Fibroblast of lung (primary cell): ENCODE results near the gene TKT.

Source experiments
- CTCF ChIP-seq, 2 donors: IDR thresholded peaks in 1 of 2; conservative IDR thresholded peaks in 1 of 2; 1 replicate in 1 of 2; 2 replicates in 1 of 2; pipeline ENCODE4 v1.5.1; 2011 to 2012; ENCODE audit warnings: low read length in 2 of 2, control low read depth in 1 of 2, inconsistent platforms in 1 of 2, low read depth in 1 of 2, mild to moderate bottlenecking in 1 of 2
- EZH2 ChIP-seq: IDR thresholded peaks from 2 replicates; pipeline ENCODE4 v1.5.1; 2012; ENCODE audit warnings: low read length, control low read depth, mild to moderate bottlenecking; ENCODE audit errors: missing control alignments

- TF ChIP-seq CTCF (conservative IDR thresholded peaks at IDR 0.05 in 1 of 2, IDR thresholded peaks at IDR 0.05 in 1 of 2; ENCODE audit: low read depth in 1 of 2, low read length in 2 of 2), result no peak
- no peak for TF ChIP-seq EZH2
Measured at GRCh38 chr3:53180305-53181023, 75.4 kb downstream of the TKT start.
